DMS153 (cell line): ENCODE measurements around the gene SKIL.

Experiments used
- DNase-seq: peaks from one replicate; lab custom pipeline; 2025; lab: John Stamatoyannopoulos, UW

SKIL gene

DNA sequence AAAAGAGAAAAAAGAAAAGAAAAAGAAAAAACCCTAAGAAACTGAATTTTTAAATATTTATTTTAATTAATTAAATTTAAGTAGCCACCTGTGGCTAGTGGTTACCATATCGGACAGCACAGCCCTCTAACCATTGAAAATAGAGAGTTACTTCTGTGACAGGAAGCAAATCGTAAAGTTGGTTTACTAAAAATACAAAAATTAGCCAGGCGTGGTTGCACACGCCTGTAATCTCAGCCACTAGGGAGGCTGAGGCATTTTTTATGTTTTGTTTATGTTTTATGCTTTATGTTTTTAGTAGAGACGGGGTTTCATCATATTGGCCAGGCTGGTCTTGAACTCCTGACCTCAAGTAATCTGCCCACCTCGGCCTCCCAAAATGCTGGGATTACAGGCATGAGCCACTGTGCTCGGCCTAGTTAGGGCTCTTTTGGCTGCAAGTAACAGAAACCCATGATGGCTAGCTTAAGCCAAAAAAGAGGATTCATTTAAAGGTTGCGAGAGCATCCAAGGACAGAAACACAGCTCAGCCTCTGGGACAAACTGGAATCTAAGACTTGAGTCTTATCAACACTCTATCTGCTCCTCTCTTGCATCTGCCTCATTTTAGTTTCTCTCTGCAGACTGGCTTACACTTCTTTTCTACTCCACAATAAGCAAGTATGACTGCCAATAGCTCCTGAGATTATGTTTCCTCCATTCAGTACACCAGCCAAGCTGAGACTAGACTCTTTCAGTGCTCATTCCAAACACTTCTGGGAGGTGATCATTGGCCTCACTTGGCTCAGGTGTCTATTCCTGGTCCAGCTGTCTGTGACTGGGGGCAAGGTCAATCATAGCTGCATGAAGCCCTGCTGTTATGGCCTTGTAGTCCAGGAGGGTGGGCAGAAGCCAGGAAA is 6.8 kb upstream of the SKIL start:
- no peak for DNase-seq

DNA sequence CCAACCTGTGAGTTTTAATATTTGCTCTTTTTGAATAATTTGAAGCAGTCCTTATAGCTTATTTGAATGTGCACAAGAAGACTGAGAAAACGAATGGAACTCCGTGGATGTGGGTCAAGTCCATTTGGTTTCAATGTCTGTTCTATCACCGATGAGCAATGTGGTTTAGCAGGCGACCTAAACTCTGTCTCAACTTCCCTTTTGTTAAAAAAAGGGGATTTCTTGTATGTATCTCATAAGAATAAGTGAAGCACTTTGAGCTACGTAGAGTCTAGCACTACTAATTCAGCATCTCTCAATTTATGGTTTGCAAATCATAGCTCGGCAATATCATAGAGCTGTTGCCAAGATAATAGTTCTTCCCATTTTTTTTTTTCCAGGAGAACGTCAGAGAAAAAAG is 4.6 kb upstream of the SKIL start:
- DNase-seq, result no peak

DNA sequence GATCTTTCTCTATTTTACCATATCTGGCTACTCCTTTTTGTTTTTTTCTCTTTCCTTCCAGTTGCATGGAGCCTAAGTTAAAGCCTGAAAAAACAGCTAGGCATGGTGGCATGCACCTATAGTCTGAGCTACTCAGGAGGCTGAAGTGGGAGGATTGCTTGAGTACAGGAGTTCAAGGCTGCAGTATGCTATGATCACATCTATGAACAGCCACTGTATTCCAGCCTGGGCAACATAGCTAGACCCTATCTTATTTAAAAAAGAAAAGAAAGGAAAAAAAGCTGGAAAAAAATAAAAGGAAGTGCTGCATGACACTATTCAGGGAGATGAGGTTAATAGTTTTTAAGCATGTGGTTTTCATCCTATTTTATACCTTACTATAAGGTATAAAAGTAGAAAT is 4.0 kb upstream of the SKIL start:
- DNase-seq, result no peak

DNA sequence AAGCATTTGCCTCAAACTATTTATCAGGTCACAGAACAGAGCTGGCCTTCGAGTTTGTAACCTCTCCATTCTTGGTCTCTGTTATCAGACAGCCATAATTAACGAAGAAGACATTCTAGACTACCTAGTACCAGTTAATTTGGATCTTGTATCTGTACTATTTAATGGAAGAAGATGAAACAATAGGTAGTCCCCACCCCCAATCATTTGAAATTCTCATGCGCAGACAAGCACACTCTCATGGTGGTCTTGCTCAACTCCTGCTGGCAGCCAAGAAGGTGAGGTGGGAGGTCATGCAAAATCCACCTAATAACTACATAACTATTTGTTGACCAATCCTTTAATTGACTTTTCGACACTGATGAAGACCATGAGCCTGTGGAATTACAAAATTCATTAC is 2.8 kb upstream of the SKIL start:
- DNase-seq, result no peak

DNA sequence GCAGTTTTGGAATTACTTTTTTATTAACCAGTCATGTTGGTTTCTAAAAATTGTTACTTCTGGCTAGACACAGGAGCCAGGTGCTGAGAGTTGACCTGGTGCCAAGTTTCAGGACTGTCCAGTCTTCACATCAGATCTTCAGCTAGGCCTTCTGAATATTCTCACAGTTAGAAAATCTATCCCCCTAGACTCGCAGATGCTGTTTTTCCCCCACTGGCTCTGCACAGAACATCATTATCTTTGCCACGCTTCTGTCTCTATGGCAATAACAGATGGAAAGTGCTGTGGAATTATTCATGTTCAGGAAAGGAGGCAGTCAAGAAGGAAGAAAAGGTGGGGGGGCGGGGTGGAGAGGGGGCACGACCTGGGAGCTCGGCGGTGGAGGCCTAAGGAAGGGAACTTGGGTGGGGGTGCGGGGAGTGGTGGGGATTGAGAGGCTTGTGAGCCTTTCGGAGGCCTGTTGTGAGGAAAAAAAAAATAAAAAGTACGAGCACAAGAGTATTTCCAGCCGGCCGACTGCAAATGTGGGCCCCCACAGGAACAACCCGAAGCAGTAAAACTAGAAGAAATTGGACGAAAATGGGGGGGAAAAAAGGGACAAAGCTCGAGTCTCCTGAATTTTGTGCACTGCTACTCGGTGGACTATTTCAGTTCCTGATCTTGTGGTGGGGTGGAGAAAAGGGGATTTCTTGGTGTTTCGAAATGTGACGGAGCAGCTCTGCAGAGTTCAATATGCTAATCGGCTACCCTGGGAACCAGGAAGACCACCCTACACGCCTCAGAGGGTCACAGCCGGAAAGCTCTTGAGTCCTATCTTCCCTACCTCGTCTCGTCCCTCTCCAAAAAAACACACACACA is 1.5 kb upstream of the SKIL start:
- no peak for DNase-seq

DNA sequence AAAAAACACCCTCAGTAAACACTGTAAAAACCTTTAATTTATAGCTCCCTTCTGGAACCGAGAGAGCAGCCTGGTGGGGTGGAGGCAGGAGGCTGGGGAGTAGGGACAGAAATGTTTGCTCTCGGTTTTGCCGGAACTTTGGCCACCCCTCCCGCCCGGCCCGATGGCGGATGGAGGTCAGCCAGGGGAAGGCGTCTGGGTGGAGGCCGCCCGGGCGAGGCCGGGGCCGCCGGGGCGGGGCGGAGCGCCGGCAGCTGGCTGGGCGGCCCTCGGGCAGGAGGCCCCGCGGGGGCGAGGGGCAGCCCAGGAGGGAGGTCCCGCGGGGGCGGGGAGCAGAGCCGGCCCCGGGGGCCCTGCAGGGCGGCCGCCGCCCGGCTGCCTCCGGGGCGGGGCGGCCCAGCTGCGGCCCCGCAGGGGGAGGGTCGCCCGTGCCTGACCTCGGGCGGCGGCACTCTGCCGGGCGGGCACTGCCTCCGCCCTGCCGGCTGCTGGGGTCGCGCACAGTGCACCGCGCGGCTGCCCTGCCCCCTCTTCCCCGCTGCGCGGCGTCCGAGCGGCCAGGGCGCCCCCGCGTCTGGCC is 829 bp upstream of the SKIL start:
- no peak for DNase-seq

DNA sequence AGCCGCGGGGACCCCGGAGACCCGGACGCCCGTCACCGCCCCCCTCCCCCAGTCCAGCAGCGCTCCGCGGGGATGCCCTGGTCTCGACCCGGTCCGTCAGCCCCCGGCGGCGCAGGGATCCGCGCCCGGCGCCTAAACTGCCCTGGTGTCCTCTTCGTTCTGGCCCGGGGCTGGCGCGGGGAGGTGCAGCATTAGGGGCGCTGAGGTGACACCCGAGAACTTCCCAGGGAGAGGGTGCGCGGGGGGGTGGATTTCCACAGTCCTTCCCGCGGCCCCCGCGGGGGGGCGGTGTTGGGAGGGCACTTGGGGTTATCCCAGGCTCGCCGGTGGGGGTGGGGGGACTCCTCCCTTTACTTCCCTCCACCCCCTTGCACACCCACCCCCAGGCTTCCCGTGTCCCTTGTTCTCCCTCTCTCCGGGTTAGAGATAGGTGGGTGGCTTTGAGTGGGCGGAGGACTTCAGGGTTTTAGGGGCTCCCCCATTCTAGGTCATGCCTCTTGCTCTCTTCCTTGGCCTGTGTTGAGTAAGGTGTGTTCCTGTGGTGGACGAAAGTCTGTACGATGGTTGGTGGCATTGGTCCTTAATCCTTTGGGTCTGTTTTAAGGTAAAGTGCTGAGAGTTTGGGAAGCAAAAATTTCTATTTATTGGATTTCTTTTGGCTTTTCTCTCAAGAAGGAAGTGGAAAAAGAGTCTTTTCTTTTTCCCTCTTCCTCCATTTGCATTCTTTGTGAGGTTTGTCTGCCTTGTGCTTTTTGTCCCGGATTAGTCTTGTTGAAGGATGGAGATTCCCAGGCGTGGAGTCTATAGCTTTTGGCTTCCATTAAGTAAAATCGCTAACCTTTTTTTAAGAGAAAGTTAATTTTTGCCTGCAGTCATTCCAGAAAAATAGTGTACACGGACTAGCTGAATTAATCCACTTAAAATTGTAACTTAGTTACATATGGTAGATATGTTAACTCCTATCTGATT is 811 bp downstream of the SKIL start:
- DNase-seq, result no peak

DNA sequence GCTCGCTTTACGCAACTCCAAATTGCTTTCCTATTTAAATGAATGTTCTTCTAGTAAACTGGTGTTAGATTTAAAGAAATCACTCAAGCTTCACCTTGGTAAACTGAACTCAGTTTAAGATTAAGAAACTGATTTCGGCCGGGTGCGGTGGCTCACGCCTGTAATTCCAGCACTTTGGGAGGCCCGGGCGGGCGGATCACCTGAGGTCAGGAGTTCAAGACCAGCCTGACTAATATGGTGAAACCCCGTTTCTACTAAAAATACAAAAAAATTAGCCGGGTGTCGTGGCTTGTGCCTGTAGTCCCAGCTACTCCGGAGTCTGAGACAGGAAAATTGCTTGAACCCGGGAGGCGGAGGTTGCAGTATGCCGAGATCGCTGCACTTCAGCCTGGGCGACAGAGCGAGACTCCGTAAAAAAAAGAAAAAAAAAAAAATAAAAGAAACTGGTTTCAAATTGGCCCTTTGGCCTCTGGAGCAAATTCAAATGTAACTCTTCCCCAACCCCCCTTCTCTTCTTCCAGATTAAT is 1.7 kb downstream of the SKIL start:
- no peak for DNase-seq

DNA sequence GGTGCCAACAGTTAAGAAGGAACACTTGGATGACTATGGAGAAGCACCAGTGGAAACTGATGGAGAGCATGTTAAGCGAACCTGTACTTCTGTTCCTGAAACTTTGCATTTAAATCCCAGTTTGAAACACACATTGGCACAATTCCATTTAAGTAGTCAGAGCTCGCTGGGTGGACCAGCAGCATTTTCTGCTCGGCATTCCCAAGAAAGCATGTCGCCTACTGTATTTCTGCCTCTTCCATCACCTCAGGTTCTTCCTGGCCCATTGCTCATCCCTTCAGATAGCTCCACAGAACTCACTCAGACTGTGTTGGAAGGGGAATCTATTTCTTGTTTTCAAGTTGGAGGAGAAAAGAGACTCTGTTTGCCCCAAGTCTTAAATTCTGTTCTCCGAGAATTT is 3.0 kb downstream of the SKIL start:
- no peak for DNase-seq

DNA sequence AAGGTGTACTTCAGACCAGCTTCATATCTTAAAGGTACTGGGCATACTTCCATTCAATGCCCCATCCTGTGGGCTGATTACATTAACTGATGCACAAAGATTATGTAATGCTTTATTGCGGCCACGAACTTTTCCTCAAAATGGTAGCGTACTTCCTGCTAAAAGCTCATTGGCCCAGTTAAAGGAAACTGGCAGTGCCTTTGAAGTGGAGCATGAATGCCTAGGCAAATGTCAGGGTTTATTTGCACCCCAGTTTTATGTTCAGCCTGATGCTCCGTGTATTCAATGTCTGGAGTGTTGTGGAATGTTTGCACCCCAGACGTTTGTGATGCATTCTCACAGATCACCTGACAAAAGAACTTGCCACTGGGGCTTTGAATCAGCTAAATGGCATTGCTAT is 3.4 kb downstream of the SKIL start:
- no peak for DNase-seq

DNA sequence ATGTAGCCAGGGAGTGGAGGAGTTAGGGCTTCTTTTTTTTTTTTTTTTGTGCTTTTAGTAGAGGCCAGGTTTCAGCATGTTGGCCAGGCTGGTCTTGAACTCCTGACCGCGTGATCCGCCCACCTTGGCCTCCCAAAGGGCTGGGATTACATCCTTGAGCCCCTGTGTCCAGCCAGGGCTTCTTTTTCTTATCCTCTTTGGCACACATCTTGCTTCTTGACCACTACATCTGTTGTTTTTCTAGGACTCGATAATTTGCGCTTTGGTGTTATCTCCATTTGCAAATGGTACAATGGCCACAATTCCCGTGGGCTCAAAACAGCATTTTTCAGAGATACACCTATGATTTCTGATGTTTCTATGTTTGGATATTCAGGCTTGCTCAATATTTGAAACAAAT is 4.2 kb downstream of the SKIL start:
- DNase-seq, result no peak

DNA sequence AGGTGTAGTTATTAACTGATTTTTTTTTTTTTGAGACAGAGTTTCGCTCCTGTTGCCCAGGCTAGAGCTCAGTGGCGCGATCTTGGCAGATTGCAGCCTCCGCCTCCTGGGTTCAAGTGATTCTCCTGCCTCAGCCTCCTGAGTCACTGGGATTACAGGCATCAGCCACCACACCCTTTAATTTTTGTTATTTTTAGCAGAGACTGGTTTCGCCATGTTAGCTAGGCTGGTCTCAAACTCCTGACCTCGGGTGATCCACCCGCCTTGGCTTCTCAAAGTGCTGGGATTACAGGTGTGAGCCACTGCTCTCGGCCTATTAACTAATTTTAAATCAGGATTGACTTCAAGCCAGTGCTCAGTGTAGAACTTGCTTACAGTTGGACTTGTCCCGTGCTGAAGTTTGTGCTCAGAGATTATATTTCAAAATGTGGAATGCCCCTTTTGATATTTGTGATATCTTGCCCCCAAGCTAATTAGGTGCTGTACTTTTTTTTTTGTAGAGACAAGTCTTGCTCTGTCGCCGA is 6.0 kb downstream of the SKIL start:
- DNase-seq, result no peak

DNA sequence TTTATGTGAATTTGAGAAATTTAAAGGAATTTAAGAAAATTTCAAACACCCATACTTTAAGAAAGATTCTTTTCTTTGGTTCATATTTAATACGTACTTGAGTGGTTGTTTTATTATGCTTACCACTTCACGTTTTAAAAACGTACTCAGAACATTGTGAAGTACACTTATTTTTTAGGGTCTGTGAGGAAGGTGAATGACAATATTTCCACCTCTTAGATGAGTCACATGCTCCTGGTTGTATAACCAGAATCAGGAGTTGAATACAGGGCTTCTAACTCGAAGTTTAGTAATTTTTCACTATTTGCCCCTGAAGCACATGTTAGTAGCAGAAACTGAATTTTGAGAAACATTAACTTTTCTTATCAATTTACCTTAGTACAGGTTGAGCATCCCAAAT is 7.5 kb downstream of the SKIL start:
- DNase-seq, result no peak

DNA sequence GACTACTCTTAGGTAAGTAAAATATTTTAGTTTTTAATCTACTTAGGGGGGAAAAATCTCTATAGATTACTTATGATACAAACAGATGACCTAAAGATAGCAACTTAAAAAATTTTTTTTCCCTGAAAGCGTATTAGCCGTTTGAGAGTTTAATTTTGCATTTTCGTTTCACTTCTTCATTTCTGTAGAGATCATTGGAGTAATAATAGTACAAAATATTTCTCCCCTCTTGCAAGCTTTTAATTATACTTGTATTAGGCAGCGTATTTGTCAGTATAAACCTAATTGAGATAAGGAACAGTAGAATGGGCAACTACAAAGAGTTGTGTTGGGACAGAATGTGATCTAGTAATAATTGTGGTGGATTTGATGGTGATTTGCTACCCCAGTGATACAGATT is 10.3 kb downstream of the SKIL start:
- no peak for DNase-seq

DNA sequence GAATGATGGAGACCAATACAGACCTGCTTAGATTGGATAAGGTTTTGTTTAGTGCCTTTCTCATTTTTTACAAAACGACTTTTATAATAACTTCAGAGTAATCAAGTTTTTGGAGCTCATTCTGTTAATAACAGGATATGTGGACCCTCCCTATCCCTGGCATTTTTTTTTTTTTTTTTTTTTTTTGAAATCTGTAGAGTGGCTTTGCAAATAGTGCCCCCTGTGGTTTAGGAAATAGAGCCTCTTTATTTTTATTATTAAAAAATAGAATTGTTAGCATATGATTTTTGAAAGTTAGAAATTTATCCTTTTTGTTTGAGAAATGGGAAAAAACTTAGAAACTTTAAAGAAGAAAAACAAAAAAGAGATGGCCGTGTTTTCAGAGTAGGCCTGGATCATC is 11.4 kb downstream of the SKIL start:
- no peak for DNase-seq

DNA sequence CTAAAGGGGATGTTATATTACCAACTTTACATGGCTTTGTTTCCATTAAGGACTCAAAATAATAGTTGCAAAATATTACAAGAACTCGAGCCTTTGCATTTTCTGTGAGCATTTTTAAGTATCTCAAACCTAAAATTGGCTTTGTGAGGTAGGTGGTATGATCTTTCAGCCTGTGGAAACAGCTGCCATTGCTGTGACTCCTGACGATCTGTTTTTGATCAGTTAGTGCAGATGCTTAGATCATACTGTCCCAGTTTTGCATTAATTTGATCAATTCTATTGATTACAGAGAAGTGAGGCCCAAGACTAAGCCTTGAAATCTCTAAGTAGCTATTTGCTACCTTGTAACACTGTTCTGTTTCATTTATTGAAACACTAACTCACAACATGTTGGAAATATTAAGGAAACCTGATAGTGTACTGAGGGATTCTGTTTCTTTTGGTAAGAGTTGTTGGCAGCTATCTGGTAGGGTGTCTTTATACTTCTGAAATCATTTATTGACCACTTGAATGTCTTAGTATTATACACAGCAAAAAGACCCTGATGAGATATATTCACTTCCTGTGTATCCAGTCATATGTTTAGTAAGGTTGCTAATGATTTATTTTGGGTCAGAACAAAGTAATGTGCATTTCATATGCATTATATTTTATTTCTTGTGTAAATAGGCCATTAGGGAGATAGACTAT is 14.8 kb downstream of the SKIL start:
- no peak for DNase-seq

DNA sequence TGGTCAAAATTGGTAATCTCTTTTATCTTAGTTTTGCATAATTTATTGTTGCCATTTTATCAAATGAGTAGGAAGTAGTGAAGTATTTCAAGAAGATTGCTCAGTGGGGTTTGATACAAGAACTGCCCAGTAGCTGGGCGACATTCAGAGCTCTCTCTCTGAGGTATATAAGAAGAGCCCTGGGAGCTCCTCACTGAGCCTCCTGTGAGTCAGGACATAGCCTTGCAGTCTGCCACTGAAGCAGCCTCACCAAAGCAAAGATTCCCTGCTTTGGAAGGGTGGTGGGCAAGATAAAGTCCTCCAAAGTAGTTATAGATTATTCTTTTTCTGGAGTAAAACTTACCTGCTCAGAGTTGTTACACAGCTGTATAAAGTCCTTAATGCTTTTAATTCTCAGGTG is 26.1 kb downstream of the SKIL start:
- no peak for DNase-seq

DNA sequence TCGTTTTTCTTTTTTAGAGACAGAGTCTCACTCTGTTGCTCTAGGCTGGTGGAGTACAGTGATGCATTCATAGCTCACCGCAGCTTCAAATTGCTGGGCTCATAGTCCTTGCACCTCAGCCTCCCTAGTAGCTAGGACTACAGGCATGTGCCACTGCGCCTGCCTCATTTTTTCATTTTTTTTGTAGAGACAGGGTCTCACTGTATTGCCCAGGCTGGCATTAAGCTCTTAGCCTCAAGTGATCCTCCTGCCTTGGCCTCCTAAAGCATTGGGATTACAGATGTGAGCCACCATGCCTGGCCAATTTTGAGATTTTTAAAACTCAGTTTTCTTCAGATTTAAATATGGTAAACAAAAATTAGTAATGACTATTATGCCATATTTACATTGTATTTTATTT is 29.0 kb downstream of the SKIL start:
- DNase-seq, result no peak

DNA sequence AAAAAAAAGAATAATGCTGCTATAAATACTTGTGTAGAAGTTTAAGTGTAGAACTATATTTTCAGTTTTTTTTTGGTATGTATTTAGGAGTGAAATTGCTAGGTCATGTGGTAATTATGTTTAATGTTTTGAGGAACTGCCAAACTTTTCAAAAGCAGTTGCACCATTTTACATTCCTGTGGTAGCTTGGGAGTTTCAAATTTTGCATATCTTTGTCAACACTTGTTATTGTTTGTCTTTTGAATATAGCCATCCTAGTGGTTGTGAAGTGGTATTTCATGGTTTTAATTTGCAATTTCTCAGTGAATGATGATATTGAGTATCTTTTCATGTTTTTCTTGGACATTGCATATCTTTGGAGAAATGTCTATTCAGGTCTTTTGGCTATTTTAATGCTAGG is 30.4 kb downstream of the SKIL start:
- no peak for DNase-seq

DNA sequence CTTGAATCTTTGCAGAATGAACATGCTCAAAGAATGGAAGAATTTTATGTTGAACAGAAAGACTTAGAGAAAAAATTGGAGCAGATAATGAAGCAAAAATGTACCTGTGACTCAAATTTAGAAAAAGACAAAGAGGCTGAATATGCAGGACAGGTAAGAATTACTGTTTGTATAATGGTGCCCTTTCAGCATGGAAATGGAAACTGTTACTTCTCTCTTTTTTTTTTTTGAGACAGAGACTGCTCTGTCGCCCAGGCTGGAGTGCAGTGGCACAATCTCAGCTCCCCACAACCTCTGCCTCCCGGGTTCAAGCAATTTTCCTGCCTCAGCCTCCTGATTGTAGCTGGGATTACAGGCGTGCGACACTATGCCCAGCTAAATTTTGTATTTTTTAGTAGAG is 33.6 kb downstream of the SKIL start:
- DNase-seq, result no peak

DNA sequence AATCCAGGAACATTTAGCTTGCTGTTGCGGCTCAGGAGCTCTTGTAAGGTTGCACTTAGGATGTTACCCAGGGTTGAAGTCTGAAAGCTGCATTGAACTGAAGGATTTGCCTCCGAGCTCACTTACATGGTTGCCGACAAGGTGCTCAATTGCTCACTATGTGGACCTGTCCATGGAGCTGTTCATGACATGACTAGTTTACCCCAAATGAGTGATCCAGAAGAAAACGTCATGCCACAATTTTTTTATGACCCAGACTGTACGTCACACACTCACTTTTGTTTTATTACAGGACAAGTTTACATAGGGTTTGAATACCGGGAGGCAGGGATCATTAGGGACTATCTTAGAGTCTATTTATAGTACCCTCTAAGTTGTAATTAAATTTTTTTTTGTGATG is 40.2 kb downstream of the SKIL start:
- no peak for DNase-seq
